GM12891 (cell line): Measurements from ENCODE around the gene PPP1R3F.
"Not testable (repeated sequence)": the region's sequence is repeated elsewhere in the genome, so short reads cannot be mapped to it uniquely, and the experiment has no call there.

Experiments used
- DNase-seq: peaks from one replicate; pipeline ENCODE4 v3.0.0; 2011; ENCODE audit warnings: low spot score; ENCODE audit not compliant: insufficient read length
- FAIRE-seq: peaks from 2 replicates; lab custom pipeline; 2011; peaks lifted over from hg19 to GRCh38; lab: Jason Lieb, UNC
- PAX5 ChIP-seq: IDR thresholded peaks from 2 replicates; pipeline ENCODE4 v1.6.1; 2011; ENCODE audit warnings: low read length, moderate library complexity, mild to moderate bottlenecking; ENCODE audit not compliant: insufficient read depth, severe bottlenecking
- POLR2A ChIP-seq: IDR thresholded peaks from 2 replicates; pipeline ENCODE4 v1.6.1; 2011; ENCODE audit warnings: low read depth, low read length, control low read depth
- POLR2AphosphoS5 ChIP-seq: IDR thresholded peaks from 2 replicates; pipeline ENCODE4 v1.6.1; 2011; ENCODE audit warnings: low read depth, low read length, control low read depth
- POU2F2 ChIP-seq: IDR thresholded peaks from 2 replicates; pipeline ENCODE4 v1.6.1; 2011; ENCODE audit warnings: low read depth, mild to moderate bottlenecking, control low read depth, low read length, moderate library complexity
- SPI1 ChIP-seq: IDR thresholded peaks from 2 replicates; pipeline ENCODE4 v1.6.1; 2011; ENCODE audit warnings: low read depth, low read length, control low read depth
- TAF1 ChIP-seq: IDR thresholded peaks from 2 replicates; pipeline ENCODE4 v1.6.1; 2011; ENCODE audit warnings: low read depth, low read length, control low read depth

Gene PPP1R3F

GRCh38 chrX:49284212-49284611 lies 14.6 kb downstream of the PPP1R3F start:
- DNase-seq (no peak), FAIRE-seq (no peak)
- no peak for TF ChIP-seq SPI1
- no peak for TF ChIP-seq POU2F2
- TF ChIP-seq TAF1, result no peak
- TF ChIP-seq POLR2A, result no peak
- no peak for TF ChIP-seq POLR2AphosphoS5
- no peak for TF ChIP-seq PAX5

DNA sequence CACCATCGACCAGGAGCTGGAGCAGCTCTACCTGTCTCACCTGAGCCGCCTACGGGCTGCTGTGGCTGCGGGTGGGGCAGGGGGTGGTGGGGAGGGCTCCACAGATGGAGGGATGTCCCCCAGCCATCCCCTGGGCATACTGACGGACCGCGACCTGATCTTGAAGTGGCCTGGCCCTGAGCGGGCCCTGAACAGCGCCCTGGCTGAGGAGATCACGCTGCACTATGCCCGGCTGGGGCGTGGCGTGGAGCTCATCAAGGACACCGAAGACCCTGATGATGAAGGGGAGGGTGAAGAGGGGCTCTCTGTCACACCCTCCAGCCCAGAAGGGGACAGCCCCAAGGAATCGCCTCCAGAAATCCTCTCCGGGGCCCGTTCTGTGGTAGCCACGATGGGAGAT lies 16.5 kb downstream of the PPP1R3F start:
- DNase-seq (no peak), FAIRE-seq (no peak)
- TF ChIP-seq TAF1 (no peak), PAX5 (no peak)

GRCh38 chrX:49286581-49286980 lies 17.0 kb downstream of the PPP1R3F start:
- TF ChIP-seq PAX5 (no peak), POLR2A (no peak), POU2F2 (no peak), SPI1 (no peak), TAF1 (no peak), POLR2AphosphoS5 (no peak)
- FAIRE-seq, result no peak
- no peak for DNase-seq

DNA sequence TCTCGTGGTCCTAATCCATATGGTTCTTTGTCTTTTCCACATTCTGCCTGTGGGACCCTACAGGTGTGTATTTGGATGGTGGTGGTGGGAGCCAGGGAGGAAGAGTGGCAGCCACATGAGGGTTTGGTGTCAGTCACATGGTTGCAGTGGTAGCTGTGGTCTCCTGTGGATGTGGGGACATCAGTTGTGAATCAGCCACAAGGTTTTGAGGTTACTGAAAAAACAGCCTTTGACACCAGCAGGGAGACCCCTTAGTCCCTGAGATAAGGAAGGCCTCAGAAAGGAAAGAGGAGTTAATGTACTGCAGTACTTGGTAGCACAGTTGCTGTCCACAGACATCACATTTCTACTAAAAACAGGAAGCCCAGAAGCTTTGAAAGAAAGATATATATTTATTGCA lies 18.1 kb downstream of the PPP1R3F start:
- no peak for FAIRE-seq
- no peak for TF ChIP-seq POLR2AphosphoS5
- TF ChIP-seq POU2F2, result no peak
- no peak for TF ChIP-seq SPI1
- no peak for TF ChIP-seq POLR2A
- TF ChIP-seq TAF1, result no peak
- TF ChIP-seq PAX5, result no peak
- no peak for DNase-seq

DNA sequence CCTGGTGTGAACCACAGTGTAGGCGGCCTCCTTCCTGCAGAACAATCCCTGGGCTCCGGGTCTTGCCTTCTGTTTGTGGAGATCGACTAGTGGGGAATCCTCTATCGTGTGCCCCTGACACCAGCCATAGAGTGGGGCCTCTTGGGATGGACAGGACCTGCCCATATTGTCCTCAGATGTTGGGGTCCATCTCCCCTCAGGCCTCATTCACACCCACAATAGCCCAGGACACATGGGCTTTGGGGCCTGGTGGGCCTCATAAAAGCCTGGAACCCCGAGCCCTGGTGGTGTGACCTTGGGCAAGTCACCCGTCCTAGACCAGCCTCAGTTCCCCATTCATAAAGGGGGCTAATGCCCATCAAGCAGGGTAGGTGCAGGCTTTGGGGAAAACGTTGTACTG lies 20.6 kb downstream of the PPP1R3F start:
- TF ChIP-seq POLR2A (no peak), POLR2AphosphoS5 (no peak), PAX5 (no peak), TAF1 (no peak), POU2F2 (no peak), SPI1 (no peak)
- DNase-seq (no peak), FAIRE-seq (no peak)

DNA sequence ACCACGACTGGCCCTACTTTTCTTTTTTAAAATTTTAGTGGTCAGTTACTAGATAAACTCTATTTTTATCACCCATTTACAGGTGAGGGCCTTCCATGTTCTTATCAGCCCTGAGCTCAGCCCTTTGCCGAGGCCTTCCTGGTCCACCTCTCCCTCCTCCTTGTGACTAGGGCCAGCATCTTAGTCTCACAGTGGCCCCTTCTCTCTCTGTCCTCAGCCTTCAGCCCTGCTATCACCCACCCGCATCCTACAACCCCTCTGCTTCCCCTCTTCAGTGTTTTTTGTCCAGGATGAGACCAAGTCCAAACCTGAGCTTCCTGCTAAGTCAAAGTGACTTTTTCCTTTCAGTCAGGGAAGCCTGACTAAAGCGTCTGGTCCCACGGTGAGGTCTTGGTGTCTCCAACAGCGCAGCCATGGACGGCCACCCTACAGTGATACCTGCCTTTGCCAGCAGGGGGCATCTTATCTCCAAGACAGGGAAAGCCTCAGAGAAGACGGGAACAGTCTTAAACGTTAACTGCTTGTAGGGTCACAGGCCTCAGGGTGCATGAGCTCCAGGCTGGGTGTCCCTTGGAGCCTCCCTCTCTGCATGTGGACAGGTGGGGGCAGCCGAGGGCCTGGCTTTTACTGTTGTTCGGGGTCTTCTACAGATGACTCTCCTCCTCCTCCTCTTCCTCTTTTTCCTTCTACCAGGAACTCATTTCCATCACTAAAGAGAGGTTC lies 22.2 kb downstream of the PPP1R3F start:
- TF ChIP-seq POLR2A, result no peak
- no peak for TF ChIP-seq POLR2AphosphoS5
- no peak for TF ChIP-seq TAF1
- TF ChIP-seq PAX5, result no peak
- TF ChIP-seq POU2F2, result no peak
- DNase-seq, result peak; percentile 25
- FAIRE-seq, result peak; percentile 48

DNA sequence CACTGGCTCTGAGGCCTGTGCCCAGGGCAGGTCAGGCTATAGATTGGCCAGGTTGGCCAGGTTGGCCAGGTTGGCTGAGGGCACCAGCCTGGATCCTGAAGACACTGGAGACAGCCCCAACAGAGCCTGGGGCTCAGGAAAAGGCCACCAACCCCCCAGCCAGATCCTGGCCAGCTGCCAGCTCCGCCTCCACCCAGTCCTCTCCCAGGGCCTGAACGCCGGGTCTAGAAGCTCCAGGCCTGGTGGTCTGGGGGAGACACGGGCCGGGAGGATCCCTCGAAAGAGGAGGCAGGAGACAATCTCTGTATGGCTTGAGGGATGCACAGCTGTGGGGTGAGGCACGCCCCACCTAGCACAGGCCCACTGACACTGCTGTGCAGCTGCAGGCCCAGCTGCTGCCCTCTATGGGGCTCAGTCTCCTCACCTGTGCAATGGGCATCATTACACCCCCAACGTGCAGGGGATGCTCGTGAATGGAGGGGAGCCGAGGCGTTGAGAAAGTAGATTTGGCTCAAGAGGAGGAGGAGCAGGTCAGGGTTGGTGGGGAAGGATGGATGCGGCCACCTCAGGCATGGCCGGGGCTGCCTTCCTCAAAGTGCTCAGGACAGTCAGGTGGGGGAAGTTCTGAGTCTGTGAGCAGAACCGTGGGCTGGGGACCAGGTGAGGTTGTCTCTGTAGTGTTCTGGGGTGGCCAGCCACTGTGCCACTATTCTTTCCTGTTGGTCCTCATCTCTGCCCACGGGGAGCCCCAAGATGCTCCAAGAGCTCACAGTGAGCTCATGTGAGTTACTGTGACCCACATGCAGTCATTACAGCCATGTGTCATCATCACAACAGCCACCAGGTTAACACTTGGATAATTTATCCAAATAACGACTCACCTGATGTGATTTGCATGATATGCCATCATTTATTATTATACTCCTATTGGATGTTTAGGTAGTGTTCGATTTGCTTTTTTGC lies 23.1 kb downstream of the PPP1R3F start:
- FAIRE-seq (no peak), DNase-seq (no peak)
- TF ChIP-seq POLR2AphosphoS5, result no peak
- no peak for TF ChIP-seq POLR2A
- TF ChIP-seq POU2F2, result no peak
- TF ChIP-seq TAF1, result no peak
- TF ChIP-seq SPI1, result no peak
- TF ChIP-seq PAX5, result no peak

DNA sequence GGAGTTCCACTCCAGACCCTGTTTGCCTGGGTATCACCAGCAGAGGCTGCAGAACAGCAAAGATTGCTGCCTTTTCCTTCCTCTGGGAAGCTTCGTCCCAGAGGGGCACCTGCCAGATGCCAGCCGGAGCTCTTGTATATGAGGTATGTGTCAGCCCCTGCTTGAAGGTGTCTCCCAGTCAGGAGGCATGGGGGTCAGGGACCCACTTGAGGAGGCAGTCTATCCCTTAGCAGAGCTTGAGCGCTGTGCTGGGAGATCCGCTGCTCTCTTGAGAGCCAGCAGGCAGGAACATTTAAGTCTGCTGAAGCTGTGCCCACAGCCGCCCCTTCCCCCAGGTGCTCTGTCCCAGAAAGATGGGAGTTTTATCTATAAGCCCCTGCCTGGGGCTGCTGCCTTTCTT lies 29.7 kb downstream of the PPP1R3F start:
- FAIRE-seq, DNase-seq: not testable (repeated sequence)

DNA sequence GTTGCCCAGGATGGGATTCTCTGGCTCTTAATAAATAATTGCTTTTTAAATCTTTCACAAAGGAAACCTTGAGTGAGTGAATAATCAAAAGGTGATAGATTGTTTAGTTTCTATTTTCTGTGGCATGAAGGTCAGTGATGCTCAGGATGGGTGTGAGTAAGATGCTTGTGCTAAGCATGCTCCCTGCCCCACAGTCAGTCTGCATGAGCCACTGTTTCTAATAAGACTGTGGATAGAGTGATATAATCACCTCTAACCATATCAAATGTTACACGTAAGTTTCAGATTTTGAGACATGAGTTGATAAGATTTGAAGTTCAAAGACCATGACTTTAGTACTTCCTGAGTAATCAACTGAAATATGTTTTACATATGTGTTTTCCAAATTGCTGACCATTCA lies 31.1 kb downstream of the PPP1R3F start:
- TF ChIP-seq POU2F2 (no peak), PAX5 (no peak), TAF1 (no peak), SPI1 (no peak), POLR2AphosphoS5 (no peak), POLR2A (no peak)
- FAIRE-seq (no peak), DNase-seq (no peak)

DNA sequence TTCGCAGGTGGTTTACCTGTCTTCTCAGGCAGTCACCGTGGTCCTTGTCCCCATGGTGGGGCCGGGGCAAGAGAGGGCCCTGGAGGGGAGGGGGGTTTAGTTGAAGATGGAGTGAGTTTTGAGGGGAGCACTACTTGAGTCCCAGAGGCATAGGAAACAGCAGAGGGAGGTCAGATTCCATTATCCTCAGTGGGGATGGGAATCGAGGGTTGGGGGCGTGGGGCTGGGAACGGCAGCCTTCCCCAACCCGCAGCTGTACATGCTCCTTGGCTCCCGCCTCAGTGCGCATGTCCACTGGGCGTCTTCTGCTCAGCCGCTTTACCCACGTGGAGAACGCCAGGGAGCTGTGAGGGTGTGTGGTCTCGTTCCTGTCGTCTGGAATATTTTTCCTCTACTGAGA lies 33.8 kb downstream of the PPP1R3F start, which contains the start of gene GAGE10:
GAGE10 (plus strand) TSS at position 301 of the 400 bp plus-strand sequence. CDS start 1,214 bp downstream, outside the sequence.
- no peak for FAIRE-seq
- TF ChIP-seq POLR2A (no peak), POU2F2 (no peak), POLR2AphosphoS5 (no peak), TAF1 (no peak), PAX5 (no peak), SPI1 (no peak)
- DNase-seq, result no peak

GRCh38 chrX:49307775-49308174 lies 38.2 kb downstream of the PPP1R3F start:
- not testable (repeated sequence) for DNase-seq, FAIRE-seq
